ENCODE data around the gene DNASE1L1.

DNASE1L1 gene

DNA sequence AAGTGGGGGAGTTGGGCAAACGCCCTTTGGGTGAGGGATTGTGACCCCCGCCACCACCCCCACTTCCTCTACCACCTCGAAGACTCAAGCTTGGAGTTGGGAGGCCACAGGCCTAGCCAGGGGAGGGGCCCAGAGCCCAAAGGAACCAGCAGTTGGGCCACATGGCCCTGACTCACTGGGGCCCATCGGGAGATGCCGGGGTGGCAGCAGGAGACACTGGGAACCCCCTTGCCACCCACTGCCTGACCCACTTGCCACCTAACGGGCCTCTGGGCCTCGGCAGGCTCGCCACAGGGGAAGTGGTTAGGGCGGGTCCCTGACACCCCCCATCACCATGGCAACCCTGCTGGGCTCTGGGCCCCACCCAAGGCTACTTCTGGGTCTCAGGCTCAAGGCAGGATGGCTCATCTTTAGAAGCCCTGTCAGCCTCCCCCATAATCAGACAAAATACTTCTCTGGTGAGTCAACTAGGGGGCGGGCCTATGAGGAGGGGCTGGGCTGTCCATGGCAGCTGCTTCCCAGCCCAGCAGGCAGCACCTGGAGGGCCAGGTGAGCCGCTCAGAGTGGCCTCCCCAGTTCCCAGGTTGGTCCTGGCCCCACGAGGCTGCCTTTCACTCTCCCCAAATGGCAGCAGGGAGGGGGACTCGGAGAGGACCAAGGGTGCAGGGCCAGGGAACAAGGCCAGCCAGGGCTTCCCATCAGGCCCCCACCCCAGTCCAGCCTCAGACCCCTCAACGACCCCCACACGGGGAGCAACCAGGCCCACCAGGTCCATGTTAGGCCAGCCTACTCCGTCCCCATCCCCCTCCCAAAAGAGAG lies 40.2 kb downstream of the DNASE1L1 start:
- no peak for DNase-seq (ENCODE audit: low read depth, low spot score)

GRCh38 chrX:154367474-154368308 lies 41.4 kb downstream of the DNASE1L1 start:
- no peak for DNase-seq (ENCODE audit: low read depth, low spot score)

DNA sequence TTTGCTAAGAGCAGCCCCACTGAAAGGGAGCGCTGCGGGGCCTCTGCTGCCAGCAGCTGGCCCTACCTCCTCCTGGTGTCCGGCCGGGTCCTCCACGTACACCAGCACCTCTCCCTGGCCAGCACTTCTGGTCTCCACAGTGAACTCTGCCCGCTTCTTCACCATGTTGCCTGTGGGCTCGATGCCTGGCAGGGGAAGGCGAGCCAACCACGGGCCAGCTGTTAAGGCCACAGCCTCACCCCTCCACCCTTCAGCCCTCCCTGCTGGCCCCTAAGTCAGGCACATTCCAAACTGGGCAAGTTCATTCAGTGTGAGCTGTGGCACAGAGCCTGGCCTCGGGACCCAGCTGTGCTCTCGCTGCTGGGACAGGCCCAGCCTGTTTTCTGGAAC lies 42.4 kb downstream of the DNASE1L1 start:
- DNase-seq (ENCODE audit: low read depth, low spot score), result no peak

DNA sequence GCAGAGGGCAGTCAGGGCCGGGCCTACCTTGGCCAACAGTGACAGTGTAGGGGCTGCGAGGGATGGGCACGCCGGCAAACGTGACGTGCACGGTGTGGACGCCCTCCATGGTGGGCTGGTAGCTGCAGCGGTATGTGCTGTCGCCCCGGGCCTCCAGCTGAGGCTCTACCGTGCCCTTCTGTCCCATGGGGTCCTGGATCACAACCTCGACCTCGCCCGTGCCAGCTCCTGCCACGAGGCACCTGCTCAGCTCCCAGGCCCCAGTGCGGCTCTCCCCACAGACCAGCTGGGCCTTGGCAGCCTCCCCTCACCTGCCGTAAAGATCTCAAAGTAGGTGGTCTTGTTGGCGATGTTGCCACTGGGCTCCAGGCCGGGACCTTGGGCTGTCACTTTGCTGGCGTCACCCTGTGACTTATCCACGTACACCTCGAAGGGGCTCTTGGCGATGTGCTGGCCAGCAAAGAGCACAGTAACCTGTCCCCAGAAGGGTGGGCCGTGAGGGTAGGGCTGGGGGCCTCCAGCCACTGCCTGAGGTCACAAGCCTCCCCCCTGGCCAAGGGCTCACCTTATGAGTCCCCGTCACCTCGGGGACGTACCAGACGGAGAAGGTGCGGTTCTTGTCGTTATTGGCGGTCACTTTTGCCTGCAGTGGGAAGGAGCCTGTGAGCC lies 42.9 kb downstream of the DNASE1L1 start:
- DNase-seq (ENCODE audit: low read depth, low spot score), result no peak

- DNase-seq (ENCODE audit: low read depth, low spot score), result no peak
Observed at GRCh38 chrX:154365052-154365600, 43.9 kb downstream of the DNASE1L1 start.

GRCh38 chrX:154363706-154364439 lies 45.2 kb downstream of the DNASE1L1 start:
- DNase-seq (ENCODE audit: low read depth, low spot score), result no peak

DNA sequence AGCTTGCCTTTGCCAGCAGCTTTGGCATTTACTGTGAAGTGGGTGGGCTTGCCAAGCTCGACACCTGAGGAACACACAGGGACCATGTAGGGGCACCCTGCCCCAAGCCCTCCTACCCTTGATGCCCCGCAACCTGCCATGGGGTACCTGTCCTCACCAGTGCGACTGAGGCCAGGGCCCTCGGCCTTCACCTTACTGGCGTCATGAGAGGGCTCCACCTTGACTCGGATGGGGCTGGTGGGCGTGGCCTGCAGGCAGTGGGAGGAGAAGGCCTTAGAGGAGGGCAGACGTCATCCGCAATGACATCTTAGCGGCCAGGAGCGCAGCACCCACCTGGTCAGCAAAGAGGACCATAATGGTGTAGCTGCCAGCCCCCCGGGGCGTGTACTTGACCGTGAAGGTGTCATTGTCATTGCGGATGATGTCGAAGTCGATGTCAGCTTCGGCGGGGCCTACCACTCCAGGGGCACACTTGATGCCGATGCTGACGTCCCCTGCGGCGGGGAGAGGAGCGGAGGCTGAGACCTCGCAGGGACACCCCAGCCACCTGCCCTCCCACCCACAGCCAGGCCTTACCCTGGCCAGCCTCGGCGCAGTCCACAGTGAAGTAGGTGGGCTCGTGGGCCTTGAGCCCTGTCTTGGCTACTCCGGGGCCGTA lies 46.8 kb downstream of the DNASE1L1 start:
- DNase-seq (ENCODE audit: low read depth, low spot score), result no peak

- no peak for DNase-seq (ENCODE audit: low read depth, low spot score)
Observed at GRCh38 chrX:154360155-154360713, 48.8 kb downstream of the DNASE1L1 start.

DNA sequence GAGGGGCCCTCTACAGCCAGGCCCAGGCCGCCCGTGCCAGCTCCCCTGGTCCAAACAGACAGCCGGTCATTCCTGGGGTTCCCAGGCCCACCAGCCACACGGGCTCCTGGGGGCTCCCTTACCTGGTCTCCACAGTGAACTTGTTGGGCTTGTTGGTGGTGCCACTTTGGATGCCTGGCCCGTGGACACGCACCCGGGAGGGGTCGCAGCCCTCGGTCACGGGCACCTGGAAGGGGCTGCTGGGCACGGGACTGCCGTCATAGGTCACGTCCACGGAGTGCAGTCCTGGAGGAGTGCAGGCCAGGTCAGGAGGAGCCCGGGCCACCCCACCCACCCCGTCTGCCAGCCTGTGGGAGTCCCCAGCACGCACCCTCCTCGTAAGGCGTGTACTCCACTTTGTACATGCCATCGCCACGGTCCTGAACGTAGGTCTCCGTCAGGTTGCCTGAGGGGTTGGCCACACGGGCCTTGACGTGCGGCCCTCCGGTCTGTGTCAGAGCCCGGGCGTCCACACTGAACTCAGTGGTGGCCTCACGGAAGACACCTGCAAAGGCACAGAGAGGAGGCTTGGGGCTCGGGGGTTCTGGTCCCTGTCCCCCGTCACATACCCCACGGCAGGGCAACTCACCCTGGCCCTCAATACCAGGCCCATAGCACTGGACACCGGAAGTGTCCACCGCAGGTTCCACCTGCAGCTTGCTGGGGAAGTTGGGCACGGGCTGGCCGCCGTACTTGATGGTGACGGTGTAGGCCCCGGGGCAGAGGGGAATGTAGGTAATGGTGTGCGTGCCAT lies 49.5 kb downstream of the DNASE1L1 start:
- DNase-seq (ENCODE audit: low read depth, low spot score), result no peak

DNA sequence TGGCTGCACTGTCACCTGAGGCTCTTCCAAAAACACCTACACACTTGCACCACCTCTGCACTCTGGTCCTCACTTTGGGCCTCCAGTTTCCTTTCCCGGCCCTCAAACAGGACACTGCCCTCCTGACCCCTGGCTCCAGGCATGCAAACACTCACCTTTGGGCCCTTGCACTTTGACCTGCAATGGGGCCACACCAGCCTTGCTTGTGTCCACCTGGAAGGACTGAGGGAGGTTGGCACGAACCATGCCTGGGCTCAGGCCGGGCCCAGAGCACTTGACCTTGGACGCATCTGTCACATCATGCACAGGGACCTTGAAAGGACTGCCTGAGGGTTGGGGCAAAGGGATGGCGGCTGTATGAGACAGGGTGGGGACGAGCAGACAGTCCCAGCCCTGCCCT lies 50.2 kb downstream of the DNASE1L1 start:
- no peak for DNase-seq (ENCODE audit: low read depth, low spot score)

GRCh38 chrX:154358011-154358410 lies 51.0 kb downstream of the DNASE1L1 start:
- DNase-seq (ENCODE audit: low read depth, low spot score), result no peak

GRCh38 chrX:154357205-154357604 lies 51.8 kb downstream of the DNASE1L1 start:
- DNase-seq (ENCODE audit: low read depth, low spot score), result no peak

DNA sequence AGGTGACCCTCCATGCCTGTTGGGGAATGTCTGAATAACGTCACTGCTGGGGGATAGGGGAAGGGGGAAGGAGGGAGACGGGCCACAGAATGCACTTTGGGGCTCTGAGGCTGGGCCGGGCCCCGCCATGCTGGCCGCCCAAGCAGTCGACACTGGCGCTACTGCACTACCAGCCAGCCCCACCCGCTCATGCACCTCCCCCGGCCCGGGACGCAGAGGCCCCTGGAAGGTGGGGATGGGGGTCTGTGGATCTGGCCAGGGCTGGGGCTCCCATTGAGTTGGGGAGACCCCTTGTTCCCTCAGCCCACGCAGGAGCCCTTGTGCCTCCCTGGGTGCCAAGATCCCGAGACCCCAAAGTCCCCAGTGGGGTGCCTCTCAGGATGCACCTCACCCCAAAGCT lies 52.5 kb downstream of the DNASE1L1 start:
- no peak for DNase-seq (ENCODE audit: low read depth, low spot score)

GRCh38 chrX:154355776-154356140 lies 53.3 kb downstream of the DNASE1L1 start:
- DNase-seq (ENCODE audit: low read depth, low spot score), result no peak

GRCh38 chrX:154355094-154355775 lies 53.8 kb downstream of the DNASE1L1 start:
- DNase-seq (ENCODE audit: low read depth, low spot score), result no peak

DNA sequence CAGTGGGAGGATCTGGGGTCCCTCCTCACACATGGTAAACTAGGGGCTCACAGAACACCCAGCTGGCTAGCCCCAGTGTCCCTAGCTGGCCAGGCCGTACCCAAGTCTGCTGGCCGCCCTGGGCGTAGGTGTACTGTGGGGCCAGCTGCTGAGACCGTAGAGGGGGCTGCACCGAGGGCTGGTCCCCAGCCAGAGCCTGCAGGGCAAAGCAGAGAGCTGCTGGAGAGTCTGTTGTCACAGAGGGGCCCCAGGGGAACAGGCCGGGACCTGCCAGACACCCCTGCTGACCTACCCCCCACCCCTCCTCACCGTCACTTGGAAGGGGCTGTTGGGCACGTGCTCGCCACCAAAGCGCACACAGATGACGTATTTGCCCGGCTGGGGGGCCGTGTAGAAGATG lies 54.5 kb downstream of the DNASE1L1 start:
- no peak for DNase-seq (ENCODE audit: low read depth, low spot score)

- DNase-seq (ENCODE audit: low read depth, low spot score), result no peak
Observed at GRCh38 chrX:154354013-154354412, 55.0 kb downstream of the DNASE1L1 start.

- no peak for DNase-seq (ENCODE audit: low read depth, low spot score)
Observed at GRCh38 chrX:154353172-154353843, 55.7 kb downstream of the DNASE1L1 start.

DNA sequence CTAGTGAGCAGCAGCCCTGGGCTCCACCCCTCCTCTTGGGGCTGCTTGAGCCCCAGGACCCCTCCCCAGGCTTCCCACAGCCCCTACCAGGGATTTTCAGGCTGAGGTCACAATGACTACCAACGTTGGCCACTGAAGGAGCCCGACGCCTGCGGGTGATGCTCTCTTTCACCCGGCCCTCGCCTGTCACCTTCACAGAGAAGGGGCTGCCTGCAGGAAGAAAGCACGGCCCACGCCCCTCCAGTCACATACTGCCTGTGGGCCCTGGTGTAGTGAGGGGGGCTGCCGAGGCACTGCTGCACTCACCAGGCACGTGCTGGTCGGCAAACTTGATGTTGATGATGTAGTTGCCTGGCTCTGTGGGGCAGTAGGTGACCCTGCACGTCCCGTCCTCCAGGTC lies 56.6 kb downstream of the DNASE1L1 start:
- DNase-seq (ENCODE audit: low read depth, low spot score), result no peak

All from brain pericyte (primary cell).